ENCODE data around the gene HOXB3. TPM values are rescaled to one million over a fixed set of nuclear protein-coding genes. Genes with fewer than 3 reads are reported as not detected.

Gene HOXB3
- total RNA-seq, 4 donors from 2014 or later = 0.97 to 14.1 (median 3.9) TPM

- DNase-seq (ENCODE audit: low spot score in 2 of 2) = no peak
- TF ChIP-seq POLR2A (IDR thresholded peaks at IDR 0.05) = no peak
- TF ChIP-seq CTCF (IDR thresholded peaks at IDR 0.05) = no peak
- no peak overlapping the region for H3K4me3 ChIP-seq (ENCODE audit: low read depth, poor library complexity, severe bottlenecking)
- intact Hi-C loops (cut with DNase I; ENCODE audit: low total_unique reads) = no loop called here
- 50 to 53% methylated on average over 15 of the region's 15 CpGs for WGBS, 2 donors
These were observed 41.1 kb upstream of the HOXB3 start for GRCh38 chr17:48630925-48631692.

- WGBS, 2 donors = 60 to 67% methylated on average over 15 of the region's 15 CpGs
- intact Hi-C loops (cut with DNase I; ENCODE audit: low total_unique reads) = no loop called here
- no peak overlapping the region for H3K4me3 ChIP-seq (ENCODE audit: low read depth, poor library complexity, severe bottlenecking)
- no peak for DNase-seq (ENCODE audit: low spot score in 2 of 2)
- TF ChIP-seq POLR2A (IDR thresholded peaks at IDR 0.05) (no peak), CTCF (IDR thresholded peaks at IDR 0.05) (no peak)
These were observed 40.2 kb upstream of the HOXB3 start for GRCh38 chr17:48630009-48630924.

GRCh38 chr17:48629411-48629759, 39.3 kb upstream of the HOXB3 start:
- intact Hi-C loops (cut with DNase I; ENCODE audit: low total_unique reads) = no loop called here
- DNase-seq (ENCODE audit: low spot score in 2 of 2) = no peak
- WGBS, 2 donors = 49 to 54% methylated on average over 5 of the region's 5 CpGs

GRCh38 chr17:48628649-48629410, 38.8 kb upstream of the HOXB3 start:
- H3K4me3 ChIP-seq (ENCODE audit: low read depth, poor library complexity, severe bottlenecking) = no peak overlapping the region
- intact Hi-C loops (cut with DNase I; ENCODE audit: low total_unique reads) = no loop called here
- 51 to 59% methylated on average over 5 of the region's 5 CpGs for WGBS, 2 donors

More at GRCh38 chr17:48629411-48629759, 39.3 kb upstream of the HOXB3 start:
- H3K4me3 ChIP-seq (ENCODE audit: low read depth, poor library complexity, severe bottlenecking) = no peak overlapping the region
- TF ChIP-seq CTCF (IDR thresholded peaks at IDR 0.05) = no peak
- no peak for TF ChIP-seq POLR2A (IDR thresholded peaks at IDR 0.05)

More at GRCh38 chr17:48628649-48629410, 38.8 kb upstream of the HOXB3 start:
- DNase-seq (ENCODE audit: low spot score in 2 of 2) = no peak
- TF ChIP-seq CTCF (IDR thresholded peaks at IDR 0.05) = no peak
- TF ChIP-seq POLR2A (IDR thresholded peaks at IDR 0.05) = no peak
